Upper lobe of left lung (tissue), 4 donors: ENCODE data around the gene COBLL1.

Experiments used
- CTCF ChIP-seq, 6 experiments: fragments of 450-650 bp in 4 of 6; fragments of 200-600 bp in 2 of 6; sonication (generic) in 2 of 6; IDR thresholded peaks; one replicate each; pipeline ENCODE4 v1.5.1; 2016 to 2019; ENCODE audit warnings: antibody characterized with exemption in 6 of 6
- EP300 ChIP-seq, 4 donors: sonication (generic); formaldehyde crosslinking; IDR thresholded peaks; one replicate each; pipeline ENCODE4 v1.5.1; 2017; ENCODE audit warnings: antibody characterized with exemption in 4 of 4, control low read depth in 2 of 4
- POLR2A ChIP-seq, 4 donors: fragments of 450-650 bp; IDR thresholded peaks; one replicate each; pipeline ENCODE4 v1.5.1; 2016 to 2017; ENCODE audit warnings: antibody characterized with exemption in 4 of 4, mild to moderate bottlenecking in 2 of 4

- TF ChIP-seq CTCF (IDR thresholded peaks at IDR 0.05): no peak
- TF ChIP-seq POLR2A (IDR thresholded peaks at IDR 0.05): no peak
- no peak for TF ChIP-seq EP300 (IDR thresholded peaks at IDR 0.05)
These were observed 198.6 kb downstream of the COBLL1 start for GRCh38 chr2:164642946-164643555.
